PC-3 (cell line): ENCODE measurements around the gene RBM20. TPM values are rescaled to one million over a fixed set of nuclear protein-coding genes. Genes with fewer than 3 reads are reported as not detected.

Experiments
- ATAC-seq: fragments of 200-7000 bp; cut with Tn5 transposase; 2 replicates; pipeline ENCODE4 v1.9.1; 2020; ENCODE audit warnings: mild to moderate bottlenecking, moderate library complexity
- BruUV-seq: library from RNA; stranded (reverse); fragments of 400-500 nt; replicated peaks from 2 replicates; lab custom pipeline; 2021; lab: Mats Ljungman, UMichigan
- CTCF ChIA-PET: fragments of 300-600 bp; sonication (Branson Sonifier 250); formaldehyde crosslinking; loops from one replicate; lab custom pipeline; 2022; ENCODE audit warnings: antibody characterized with exemption; lab: Charles Lee
- POLR2A ChIA-PET: fragments of 300-600 bp; sonication (Branson Sonifier 250); formaldehyde crosslinking; loops from one replicate; lab custom pipeline; 2022; ENCODE audit warnings: antibody characterized with exemption; ENCODE audit not compliant: unreplicated experiment; lab: Charles Lee
- DNase-seq: peaks from one replicate; pipeline ENCODE4 v3.0.0-alpha.2; 2015
- H2AFZ ChIP-seq: fragments of 300-600 bp; sonication (generic); 2 replicates; pipeline ENCODE4 v1.6.0; 2016; ENCODE audit warnings: antibody characterized with exemption, low read length
- H3F3A ChIP-seq: fragments of 300-600 bp; sonication (generic); one replicate; pipeline ENCODE4 v1.6.0; 2017; ENCODE audit warnings: antibody characterized with exemption, low read length, control low read depth, mild to moderate bottlenecking; ENCODE audit not compliant: unreplicated experiment
- H3K27ac ChIP-seq: fragments of 300-600 bp; sonication (generic); 2 replicates; pipeline ENCODE4 v1.5.1; 2016; ENCODE audit warnings: mild to moderate bottlenecking, low read length
- H3K27me3 ChIP-seq: fragments of 300-600 bp; sonication (generic); 2 replicates; pipeline ENCODE4 v1.6.1; 2016; ENCODE audit warnings: low read length, mixed read lengths
- H3K36me3 ChIP-seq: fragments of 300-600 bp; sonication (generic); 2 replicates; pipeline ENCODE4 v1.6.1; 2016; ENCODE audit warnings: low read depth, mixed run types, low read length, mixed read lengths
- H3K4me1 ChIP-seq: fragments of 300-600 bp; sonication (generic); 2 replicates; pipeline ENCODE4 v1.5.1; 2016; ENCODE audit warnings: low read length; ENCODE audit not compliant: insufficient read depth
- H3K4me2 ChIP-seq: fragments of 300-600 bp; sonication (generic); 2 replicates; pipeline ENCODE4 v1.6.0; 2016; ENCODE audit warnings: low read length
- H3K4me3 ChIP-seq: fragments of 300-600 bp; sonication (generic); 2 replicates; pipeline ENCODE4 v1.5.1; 2016; ENCODE audit warnings: mild to moderate bottlenecking, low read length, mixed read lengths
- H3K79me2 ChIP-seq: fragments of 300-600 bp; sonication (generic); 2 replicates; pipeline ENCODE4 v1.6.1; 2017; ENCODE audit warnings: low read length, mixed read lengths
- H3K9ac ChIP-seq: fragments of 300-600 bp; sonication (generic); 2 replicates; pipeline ENCODE4 v1.6.0; 2016; ENCODE audit warnings: mild to moderate bottlenecking, low read length
- H3K9me2 ChIP-seq: fragments of 300-600 bp; sonication (generic); replicated peaks from 2 replicates; pipeline ENCODE4 v1.6.1; 2016; ENCODE audit warnings: mixed run types, low read length, mixed read lengths
- H3K9me3 ChIP-seq: fragments of 300-600 bp; sonication (generic); 2 replicates; pipeline ENCODE4 v1.6.1; 2016; ENCODE audit warnings: low read length, mixed read lengths
- H4K20me1 ChIP-seq: fragments of 300-600 bp; sonication (generic); 2 replicates; pipeline ENCODE4 v1.6.1; 2016; ENCODE audit warnings: low read length, mixed read lengths
- EZH2 ChIP-seq: fragments of 300-600 bp; sonication (generic); IDR thresholded peaks from one replicate; pipeline ENCODE4 v1.6.1; 2017; ENCODE audit warnings: antibody characterized with exemption, mild to moderate bottlenecking, low read length; ENCODE audit not compliant: unreplicated experiment
- EZH2phosphoT487 ChIP-seq: fragments of 300-600 bp; sonication (generic); IDR thresholded peaks from 2 replicates; pipeline ENCODE4 v1.6.1; 2018; ENCODE audit warnings: mild to moderate bottlenecking, antibody characterized with exemption, low read length, borderline replicate concordance
- intact Hi-C: fragments of 100-400 bp; cut with micrococcal nuclease; formaldehyde crosslinking; loops from 2 replicates; pipeline ENCODE4 v1.9.0; 2023
- total RNA-seq: library from RNA; depleted of rRNA; stranded (reverse); fragments of >200 nt; gene quantifications from 2 replicates; pipeline ENCODE4 v1.2.3, GENCODE V29; 2014
- TF ChIP-seq, protein P1 (sequence below): fragments of 300-600 bp; sonication (generic); conservative IDR thresholded peaks from 2 replicates; pipeline ENCODE4 v1.5.1; 2017; ENCODE audit warnings: antibody characterized with exemption, low read depth, mild to moderate bottlenecking, low read length

Gene RBM20
- total RNA-seq, 1 experiment from 2014 or later: 0.40 TPM

DNA sequence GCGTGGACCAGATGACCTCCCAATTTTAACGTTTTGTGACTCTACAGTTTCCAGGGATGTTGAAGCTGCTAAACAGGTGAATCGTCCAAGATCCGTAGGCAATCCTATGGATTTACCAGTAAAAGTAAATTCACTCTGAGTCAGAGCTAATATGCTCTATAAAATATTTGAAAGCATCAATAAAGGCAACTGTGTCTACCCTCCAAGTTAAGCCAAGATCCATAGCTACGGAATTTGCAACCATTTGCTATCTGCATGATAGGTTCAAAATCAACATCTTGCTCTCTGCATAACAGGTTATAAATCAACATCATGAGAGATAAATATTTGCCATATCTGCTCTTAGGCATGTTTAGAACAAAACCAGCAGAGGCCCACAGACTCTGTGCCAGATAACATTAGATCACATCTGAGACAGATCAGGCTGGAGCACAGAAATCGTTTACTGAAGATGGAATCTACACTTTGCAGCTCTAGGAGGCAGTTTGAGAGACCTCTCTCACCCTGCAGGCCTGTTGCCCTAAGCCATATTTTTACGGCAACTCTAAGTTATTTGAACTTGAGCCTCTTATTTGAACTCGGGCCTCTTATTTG is 146.9 kb downstream of the RBM20 start:
- no peak for DNase-seq
- Histone ChIP-seq H4K20me1 (no peaks in the 10 kb centered on the region), H3F3A (no peaks in the 10 kb centered on the region), H2AFZ (no peak overlapping the region), H3K4me2 (no peak overlapping the region), H3K79me2 (no peaks in the 10 kb centered on the region), H3K36me3 (no peaks in the 10 kb centered on the region), H3K27me3 (no peaks in the 10 kb centered on the region), H3K9me2 (no peaks in the 10 kb centered on the region), H3K4me3 (no peak overlapping the region), H3K27ac (no peak overlapping the region), H3K9me3 (no peaks in the 10 kb centered on the region), H3K4me1 (no peaks in the 10 kb centered on the region), H3K9ac (no peak overlapping the region)
- ChIA-PET POLR2A (no interaction called here), CTCF (no interaction called here)
- intact Hi-C loops: no loop called here
- ATAC-seq: peak; percentile 82
- TF ChIP-seq, protein P1, sequence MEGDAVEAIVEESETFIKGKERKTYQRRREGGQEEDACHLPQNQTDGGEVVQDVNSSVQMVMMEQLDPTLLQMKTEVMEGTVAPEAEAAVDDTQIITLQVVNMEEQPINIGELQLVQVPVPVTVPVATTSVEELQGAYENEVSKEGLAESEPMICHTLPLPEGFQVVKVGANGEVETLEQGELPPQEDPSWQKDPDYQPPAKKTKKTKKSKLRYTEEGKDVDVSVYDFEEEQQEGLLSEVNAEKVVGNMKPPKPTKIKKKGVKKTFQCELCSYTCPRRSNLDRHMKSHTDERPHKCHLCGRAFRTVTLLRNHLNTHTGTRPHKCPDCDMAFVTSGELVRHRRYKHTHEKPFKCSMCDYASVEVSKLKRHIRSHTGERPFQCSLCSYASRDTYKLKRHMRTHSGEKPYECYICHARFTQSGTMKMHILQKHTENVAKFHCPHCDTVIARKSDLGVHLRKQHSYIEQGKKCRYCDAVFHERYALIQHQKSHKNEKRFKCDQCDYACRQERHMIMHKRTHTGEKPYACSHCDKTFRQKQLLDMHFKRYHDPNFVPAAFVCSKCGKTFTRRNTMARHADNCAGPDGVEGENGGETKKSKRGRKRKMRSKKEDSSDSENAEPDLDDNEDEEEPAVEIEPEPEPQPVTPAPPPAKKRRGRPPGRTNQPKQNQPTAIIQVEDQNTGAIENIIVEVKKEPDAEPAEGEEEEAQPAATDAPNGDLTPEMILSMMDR: no peak
- TF ChIP-seq EZH2phosphoT487: no peak
- no peak for TF ChIP-seq EZH2
- BruUV-seq: no TSS peak

GRCh38 chr10:110791541-110792073 is 147.5 kb downstream of the RBM20 start:
- H3K79me2 ChIP-seq: no peaks in the 10 kb centered on the region
- ChIA-PET POLR2A (no interaction called here), CTCF (no interaction called here)
- H3K4me2 ChIP-seq: no peak overlapping the region
- H3F3A ChIP-seq: no peaks in the 10 kb centered on the region
- no peak overlapping the region for H2AFZ ChIP-seq
- BruUV-seq: no TSS peak
- ATAC-seq (0 out of 2 replicates have a peak, but pooled peaks have one; percentile 13), DNase-seq (no peak)
- no peaks in the 10 kb centered on the region for H3K4me1 ChIP-seq
- no peaks in the 10 kb centered on the region for H3K9me3 ChIP-seq
- H3K36me3 ChIP-seq: no peaks in the 10 kb centered on the region
- no peak overlapping the region for H3K4me3 ChIP-seq
- H3K9me2 ChIP-seq: no peaks in the 10 kb centered on the region
- intact Hi-C loops: no loop called here
- no peaks in the 10 kb centered on the region for H3K27me3 ChIP-seq
- H3K9ac ChIP-seq: no peak overlapping the region
- no peaks in the 10 kb centered on the region for H4K20me1 ChIP-seq
- TF ChIP-seq, protein P1: no peak
- no peak for TF ChIP-seq EZH2
- TF ChIP-seq EZH2phosphoT487: no peak
- no peak overlapping the region for H3K27ac ChIP-seq

- no peak for DNase-seq
- no peak overlapping the region for H3K27ac ChIP-seq
- TF ChIP-seq, protein P1: no peak
- no peak for TF ChIP-seq EZH2
- TF ChIP-seq EZH2phosphoT487: no peak
- H3K4me1 ChIP-seq: no peaks in the 10 kb centered on the region
- H3K36me3 ChIP-seq: no peaks in the 10 kb centered on the region
- H3K4me2 ChIP-seq: no peak overlapping the region
- H2AFZ ChIP-seq: no peak overlapping the region
- POLR2A ChIA-PET: no interaction called here
- no peaks in the 10 kb centered on the region for H3K27me3 ChIP-seq
- no peaks in the 10 kb centered on the region for H3F3A ChIP-seq
- H3K9me2 ChIP-seq: no peaks in the 10 kb centered on the region
- no peaks in the 10 kb centered on the region for H4K20me1 ChIP-seq
- CTCF ChIA-PET: no interaction called here
- no peak overlapping the region for H3K9ac ChIP-seq
- ATAC-seq: no peak
- no peaks in the 10 kb centered on the region for H3K9me3 ChIP-seq
- intact Hi-C loops: no loop called here
- BruUV-seq: no TSS peak
- no peak overlapping the region for H3K4me3 ChIP-seq
- no peaks in the 10 kb centered on the region for H3K79me2 ChIP-seq
Measured at GRCh38 chr10:110792476-110793125, 148.5 kb downstream of the RBM20 start.
